Panc1 (cell line): ENCODE results near the gene EGFL7. TPM values are rescaled to one million over a fixed set of nuclear protein-coding genes. Genes with fewer than 3 reads are reported as not detected.

Experiments used
- ATAC-seq: fragments of 200-7000 bp; cut with Tn5 transposase; 2 replicates; pipeline ENCODE4 v1.9.1; 2020; ENCODE audit warnings: mild to moderate bottlenecking, moderate library complexity
- BruUV-seq: library from RNA; stranded (reverse); fragments of 400-500 nt; replicated peaks from 2 replicates; lab custom pipeline; 2021; lab: Mats Ljungman, UMichigan
- CTCF ChIA-PET: fragments of 300-600 bp; sonication (Branson Sonifier 250); formaldehyde crosslinking; loops from one replicate; lab custom pipeline; 2022; ENCODE audit warnings: antibody characterized with exemption; lab: Charles Lee
- POLR2A ChIA-PET: fragments of 300-600 bp; sonication (Branson Sonifier 250); formaldehyde crosslinking; loops from one replicate; lab custom pipeline; 2022; ENCODE audit warnings: antibody characterized with exemption; lab: Charles Lee
- DNase-seq: peaks from one replicate; pipeline ENCODE4 v3.0.0-alpha.2; 2010; ENCODE audit warnings: low read depth, low spot score
- H3K27ac ChIP-seq: 2 replicates; pipeline ENCODE4 v1.5.1; 2011; ENCODE audit warnings: mild to moderate bottlenecking, low read length, inconsistent platforms
- H3K27me3 ChIP-seq: fragments of 200-500 bp; sonication (Bioruptor generic); 2 replicates; pipeline ENCODE4 v1.6.0; 2014; ENCODE audit warnings: low read length, inconsistent platforms; ENCODE audit not compliant: control insufficient read depth, insufficient read depth
- H3K36me3 ChIP-seq: fragments of 200-500 bp; sonication (Bioruptor generic); 2 replicates; pipeline ENCODE4 v1.5.1; 2014; ENCODE audit warnings: inconsistent platforms, mild to moderate bottlenecking, low read length, moderate library complexity; ENCODE audit not compliant: control insufficient read depth, insufficient read depth
- H3K4me1 ChIP-seq: 2 replicates; pipeline ENCODE4 v1.5.1; 2011; ENCODE audit warnings: inconsistent platforms, mild to moderate bottlenecking, low read length, moderate library complexity; ENCODE audit not compliant: control insufficient read depth, insufficient read depth
- H3K4me3 ChIP-seq, 2 experiments: 2 replicates each; pipeline ENCODE4 v1.5.1; 2011 to 2012; ENCODE audit warnings: low read depth in 2 of 2, low read length in 2 of 2, mild to moderate bottlenecking in 2 of 2, inconsistent platforms in 1 of 2, moderate library complexity in 1 of 2
- H3K9me3 ChIP-seq: fragments of 200-500 bp; sonication (Bioruptor generic); 2 replicates; pipeline ENCODE4 v1.5.1; 2014; ENCODE audit warnings: low read depth, mild to moderate bottlenecking, inconsistent platforms, low read length, moderate library complexity; ENCODE audit not compliant: control insufficient read depth, insufficient read depth
- POLR2AphosphoS5 ChIP-seq: IDR thresholded peaks from 2 replicates; pipeline ENCODE4 v1.6.1; 2012; ENCODE audit warnings: mild to moderate bottlenecking, low read depth, low read length, moderate library complexity
- REST ChIP-seq, 2 experiments: IDR thresholded peaks; 2 replicates each; pipeline ENCODE4 v1.6.1; 2011 to 2012; ENCODE audit warnings: low read depth in 2 of 2, control low read depth in 1 of 2, low read length in 1 of 2, mild to moderate bottlenecking in 1 of 2, moderate library complexity in 1 of 2; ENCODE audit not compliant: insufficient read depth in 1 of 2
- SIN3A ChIP-seq: IDR thresholded peaks from 2 replicates; pipeline ENCODE4 v1.6.1; 2012; ENCODE audit warnings: low read depth, mild to moderate bottlenecking, low read length, moderate library complexity, borderline replicate concordance; ENCODE audit not compliant: insufficient read depth
- TCF7L2 ChIP-seq: IDR thresholded peaks from 2 replicates; pipeline ENCODE4 v1.6.1; 2011; ENCODE audit warnings: mild to moderate bottlenecking, low read depth, low read length, inconsistent platforms
- in situ Hi-C: cut with HindIII; loops from 2 replicates; pipeline ENCODE4 v1.10.0; 2016; ENCODE audit warnings: low sequenced_read_pairs, low pct_unique_long_range_greater_than_20kb
- intact Hi-C: fragments of 100-400 bp; cut with micrococcal nuclease; formaldehyde crosslinking; loops from one replicate; pipeline ENCODE4 v1.10.0; 2022; ENCODE audit not compliant: unreplicated experiment
- total RNA-seq: library from RNA; stranded (reverse); gene quantifications from one replicate; pipeline ENCODE4 v1.2.1, GENCODE V29; 2021; ENCODE audit not compliant: unreplicated experiment
- TF ChIP-seq, protein P1 (sequence below): fragments of 450-650 bp; IDR thresholded peaks from 2 replicates; pipeline ENCODE4 v1.5.1; 2017; ENCODE audit warnings: mild to moderate bottlenecking

Gene EGFL7
- total RNA-seq, 1 experiment from 2014 or later = 42.3 TPM

DNA sequence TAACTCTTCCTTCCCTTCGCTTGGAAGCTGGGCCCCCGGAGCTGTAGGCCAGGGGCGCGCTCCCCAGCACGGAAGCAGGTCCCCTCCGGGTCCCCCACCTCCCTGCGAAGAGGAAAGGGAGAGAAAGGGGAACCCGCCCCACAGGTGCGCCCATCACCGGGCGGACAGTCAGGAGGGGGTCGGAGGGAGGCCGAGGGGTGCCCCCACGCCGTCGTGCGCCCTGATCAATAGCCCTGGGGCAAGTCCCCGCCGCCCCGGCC lies 23.7 kb downstream of the EGFL7 start:
- in situ Hi-C loops = no loop called here
- H3K4me1 ChIP-seq = peaks cover 20% of the 10 kb centered on the region; the same call in 1 of the 2 replicates
- H3K36me3 ChIP-seq = no peaks in the 10 kb centered on the region
- peak overlapping the region; percentile 77 for H3K27ac ChIP-seq
- H3K9me3 ChIP-seq = no peaks in the 10 kb centered on the region
- H3K27me3 ChIP-seq = no peaks in the 10 kb centered on the region
- CTCF ChIA-PET = no interaction called here
- DNase-seq (no peak), ATAC-seq (no peak)
- POLR2A ChIA-PET = no interaction called here
- no peak for TF ChIP-seq REST (IDR thresholded peaks at IDR 0.05; ENCODE audit: insufficient read depth in 1 of 2, low read depth in 2 of 2, low read length in 1 of 2)
- TF ChIP-seq, protein P1, sequence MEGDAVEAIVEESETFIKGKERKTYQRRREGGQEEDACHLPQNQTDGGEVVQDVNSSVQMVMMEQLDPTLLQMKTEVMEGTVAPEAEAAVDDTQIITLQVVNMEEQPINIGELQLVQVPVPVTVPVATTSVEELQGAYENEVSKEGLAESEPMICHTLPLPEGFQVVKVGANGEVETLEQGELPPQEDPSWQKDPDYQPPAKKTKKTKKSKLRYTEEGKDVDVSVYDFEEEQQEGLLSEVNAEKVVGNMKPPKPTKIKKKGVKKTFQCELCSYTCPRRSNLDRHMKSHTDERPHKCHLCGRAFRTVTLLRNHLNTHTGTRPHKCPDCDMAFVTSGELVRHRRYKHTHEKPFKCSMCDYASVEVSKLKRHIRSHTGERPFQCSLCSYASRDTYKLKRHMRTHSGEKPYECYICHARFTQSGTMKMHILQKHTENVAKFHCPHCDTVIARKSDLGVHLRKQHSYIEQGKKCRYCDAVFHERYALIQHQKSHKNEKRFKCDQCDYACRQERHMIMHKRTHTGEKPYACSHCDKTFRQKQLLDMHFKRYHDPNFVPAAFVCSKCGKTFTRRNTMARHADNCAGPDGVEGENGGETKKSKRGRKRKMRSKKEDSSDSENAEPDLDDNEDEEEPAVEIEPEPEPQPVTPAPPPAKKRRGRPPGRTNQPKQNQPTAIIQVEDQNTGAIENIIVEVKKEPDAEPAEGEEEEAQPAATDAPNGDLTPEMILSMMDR = no peak
- TF ChIP-seq POLR2AphosphoS5 = no peak
- no peak for TF ChIP-seq TCF7L2
- TF ChIP-seq SIN3A = no peak
- intact Hi-C loops = no loop called here
- BruUV-seq = no TSS peak
- H3K4me3 ChIP-seq = peak overlapping the region; percentile 63 to 65

DNA sequence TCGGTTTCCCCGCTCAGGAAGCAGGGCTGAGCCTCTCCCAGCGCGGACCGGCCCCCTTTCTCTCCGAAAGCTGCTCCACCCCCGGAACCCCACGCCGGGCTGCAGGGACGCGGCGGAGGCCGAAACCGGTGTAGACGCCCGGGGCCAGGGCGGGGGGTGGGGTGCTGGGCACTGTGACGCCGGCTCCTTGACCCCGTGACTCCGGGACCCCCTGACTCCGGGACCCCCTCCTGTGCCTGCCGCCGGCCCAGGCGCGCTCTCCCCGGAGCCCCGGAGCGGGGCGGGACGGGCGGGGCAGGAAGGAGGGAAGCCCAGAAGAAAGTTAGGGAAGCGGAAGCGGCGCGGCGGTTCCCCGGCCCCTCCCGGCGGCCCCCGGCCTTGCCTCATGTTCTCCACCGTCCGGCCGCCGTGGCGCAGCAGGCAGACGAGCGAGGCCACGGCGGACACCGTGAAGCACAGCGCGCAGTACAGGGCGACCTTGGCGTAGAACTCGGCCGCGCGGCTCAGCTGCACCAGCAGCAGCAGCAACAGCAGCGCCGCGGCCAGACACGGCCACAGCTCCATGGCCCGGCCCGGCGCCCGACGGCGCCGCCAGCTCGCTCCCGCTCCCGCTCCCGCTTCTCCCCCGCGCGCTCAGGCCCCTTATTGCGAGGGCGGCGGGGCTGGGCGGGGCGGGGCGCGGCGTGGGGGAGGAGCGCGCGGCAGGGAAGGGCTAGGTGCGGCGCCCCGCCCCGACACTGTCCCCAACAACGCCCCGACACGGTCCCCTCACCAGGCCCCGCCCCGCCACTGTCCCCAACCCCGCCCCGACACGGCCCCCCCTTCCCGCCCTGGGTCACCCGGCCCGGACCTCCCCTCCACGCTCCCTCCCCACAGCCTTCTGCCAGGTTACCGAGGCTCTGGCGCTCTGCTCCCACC lies 24.3 kb downstream of the EGFL7 start, which contains the start of gene AGPAT2:
AGPAT2 (minus strand) TSS at position 664 of the 918 bp plus-strand sequence; CDS start at position 564, 100 bp downstream.
- H3K27ac ChIP-seq = peak within 1 kb of the TSS; percentile 77
- DNase-seq (no peak), ATAC-seq (peak; percentile 88)
- peaks cover 24% of the 10 kb centered on the region; the same call in 1 of the 2 replicates for H3K4me1 ChIP-seq
- no peaks in the 10 kb centered on the region for H3K36me3 ChIP-seq
- no peaks in the 10 kb centered on the region for H3K9me3 ChIP-seq
- CTCF ChIA-PET = no interaction called here
- POLR2A ChIA-PET = no interaction called here
- intact Hi-C loops = no loop called here
- no peaks in the 10 kb centered on the region for H3K27me3 ChIP-seq
- peak within 1 kb of the TSS; percentile 63 to 65 for H3K4me3 ChIP-seq
- in situ Hi-C loops = no loop called here
- no peak for TF ChIP-seq REST (IDR thresholded peaks at IDR 0.05; ENCODE audit: insufficient read depth in 1 of 2, low read depth in 2 of 2, low read length in 1 of 2)
- TF ChIP-seq, protein P1 = no peak
- TF ChIP-seq SIN3A = no peak
- no peak for TF ChIP-seq TCF7L2
- no peak for TF ChIP-seq POLR2AphosphoS5
- BruUV-seq = no TSS peak
